AG04449 (cell line): Measurements from ENCODE around the gene CFAP20DC.

ENCODE experiments used
- CTCF ChIA-PET: fragments of 350-600 bp; formaldehyde crosslinking; extraction: SDS; loops from one replicate; lab custom pipeline; 2021; ENCODE audit warnings: antibody characterized with exemption; lab: Yijun Ruan, JAX
- POLR2A ChIA-PET: fragments of 400-600, 350-600 bp; formaldehyde crosslinking; extraction: SDS; loops from one replicate; lab custom pipeline; 2020; ENCODE audit warnings: antibody characterized with exemption, inconsistent platforms; lab: Yijun Ruan, JAX
- DNase-seq: peaks from one replicate; pipeline ENCODE4 v3.0.0-alpha.2; 2010; ENCODE audit warnings: low read depth, low spot score
- H3K4me3 ChIP-seq: 2 replicates; pipeline ENCODE4 v1.5.1; 2011; ENCODE audit warnings: low read depth, mild to moderate bottlenecking, control low read depth, low read length
- TF ChIP-seq, protein P1 (sequence below): IDR thresholded peaks from one replicate; pipeline ENCODE4 v1.5.1; 2011; ENCODE audit warnings: mild to moderate bottlenecking, moderate library complexity, low read length, control low read depth, inconsistent platforms; ENCODE audit not compliant: insufficient read depth; ENCODE audit errors: missing control alignments

Gene CFAP20DC

GRCh38 chr3:58692484-58692883, 357.3 kb downstream of the CFAP20DC start:
- POLR2A ChIA-PET: no interaction called here
- TF ChIP-seq, protein P1, sequence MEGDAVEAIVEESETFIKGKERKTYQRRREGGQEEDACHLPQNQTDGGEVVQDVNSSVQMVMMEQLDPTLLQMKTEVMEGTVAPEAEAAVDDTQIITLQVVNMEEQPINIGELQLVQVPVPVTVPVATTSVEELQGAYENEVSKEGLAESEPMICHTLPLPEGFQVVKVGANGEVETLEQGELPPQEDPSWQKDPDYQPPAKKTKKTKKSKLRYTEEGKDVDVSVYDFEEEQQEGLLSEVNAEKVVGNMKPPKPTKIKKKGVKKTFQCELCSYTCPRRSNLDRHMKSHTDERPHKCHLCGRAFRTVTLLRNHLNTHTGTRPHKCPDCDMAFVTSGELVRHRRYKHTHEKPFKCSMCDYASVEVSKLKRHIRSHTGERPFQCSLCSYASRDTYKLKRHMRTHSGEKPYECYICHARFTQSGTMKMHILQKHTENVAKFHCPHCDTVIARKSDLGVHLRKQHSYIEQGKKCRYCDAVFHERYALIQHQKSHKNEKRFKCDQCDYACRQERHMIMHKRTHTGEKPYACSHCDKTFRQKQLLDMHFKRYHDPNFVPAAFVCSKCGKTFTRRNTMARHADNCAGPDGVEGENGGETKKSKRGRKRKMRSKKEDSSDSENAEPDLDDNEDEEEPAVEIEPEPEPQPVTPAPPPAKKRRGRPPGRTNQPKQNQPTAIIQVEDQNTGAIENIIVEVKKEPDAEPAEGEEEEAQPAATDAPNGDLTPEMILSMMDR: no peak
- H3K4me3 ChIP-seq: no peak overlapping the region
- no peak for DNase-seq
- CTCF ChIA-PET: no interaction called here
